ENCODE measurements around the gene TMEM117.

Gene TMEM117

DNA sequence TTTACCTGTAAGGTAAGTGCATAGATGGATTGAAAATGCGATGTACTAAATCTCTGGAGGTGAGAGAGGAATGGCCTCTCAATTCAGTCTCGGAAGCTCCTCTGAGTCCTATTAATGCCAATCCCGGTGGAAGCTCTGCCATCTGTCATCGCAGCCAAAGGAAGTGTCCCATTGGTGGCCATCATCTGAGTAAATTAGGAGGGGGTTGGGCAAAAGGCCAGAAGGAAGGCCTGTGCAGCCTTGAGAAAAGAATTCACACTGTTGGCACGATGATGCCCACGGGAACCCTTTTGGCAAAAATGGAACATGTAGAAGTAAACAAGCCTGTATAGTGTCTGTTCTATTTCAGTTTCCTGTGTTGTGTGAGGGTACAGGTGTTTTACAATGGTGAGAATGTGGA, 545.5 kb downstream of the TMEM117 start:
- no peak overlapping the region for H2BK120ac ChIP-seq (ENCODE audit: insufficient read depth, low read length, poor library complexity)
- H3K79me2 ChIP-seq (ENCODE audit: control insufficient read depth, insufficient read depth, low read length, poor library complexity), result no peaks in the 10 kb centered on the region
- H3K27me3 ChIP-seq (ENCODE audit: insufficient read depth, low read length), result no peaks in the 10 kb centered on the region
- no peak overlapping the region for H4K91ac ChIP-seq (ENCODE audit: low read depth, low read length)
- no peaks in the 10 kb centered on the region for H3K79me1 ChIP-seq (ENCODE audit: low read length)
- H3K4ac ChIP-seq (ENCODE audit: low read depth, low read length), result no peak overlapping the region
- no peak overlapping the region for H3K4me2 ChIP-seq (ENCODE audit: low read length)
- no peak overlapping the region for H3K18ac ChIP-seq (ENCODE audit: low read length)
- no CpG with 5 or more reads among the region's 6 CpGs for WGBS (ENCODE audit: extremely low coverage, insufficient coverage, insufficient read length)
- no peak overlapping the region for H4K12ac ChIP-seq (ENCODE audit: low read depth, low read length)
- H3K36me3 ChIP-seq (ENCODE audit: control insufficient read depth in 1 of 2, insufficient read depth in 2 of 2, low read length in 2 of 2), result no peaks in the 10 kb centered on the region
- no peak overlapping the region for H2AK5ac ChIP-seq (ENCODE audit: low read length)
- no peak overlapping the region for H3K23ac ChIP-seq (ENCODE audit: low read length)
- no peak overlapping the region for H2AFZ ChIP-seq (ENCODE audit: insufficient read depth, low read length, poor library complexity)
- H3K27ac ChIP-seq (ENCODE audit: low read depth, low read length), result no peak overlapping the region
- no peak overlapping the region for H3K4me3 ChIP-seq (ENCODE audit: low read depth, low read length)
- H4K8ac ChIP-seq (ENCODE audit: low read depth, low read length), result no peak overlapping the region
- H3K14ac ChIP-seq (ENCODE audit: low read length), result no peak overlapping the region
- H3K9ac ChIP-seq (ENCODE audit: low read length), result no peak overlapping the region
- H2BK12ac ChIP-seq (ENCODE audit: low read length), result no peak overlapping the region
- no peaks in the 10 kb centered on the region for H3K9me3 ChIP-seq (ENCODE audit: insufficient read depth, low read depth, low read length)
- no peaks in the 10 kb centered on the region for H3K4me1 ChIP-seq (ENCODE audit: control insufficient read depth in 1 of 2, insufficient read depth in 2 of 2, low read length in 2 of 2)
- no peak for DNase-seq
- H2BK5ac ChIP-seq (ENCODE audit: low read depth, low read length, poor library complexity), result no peak overlapping the region

DNA sequence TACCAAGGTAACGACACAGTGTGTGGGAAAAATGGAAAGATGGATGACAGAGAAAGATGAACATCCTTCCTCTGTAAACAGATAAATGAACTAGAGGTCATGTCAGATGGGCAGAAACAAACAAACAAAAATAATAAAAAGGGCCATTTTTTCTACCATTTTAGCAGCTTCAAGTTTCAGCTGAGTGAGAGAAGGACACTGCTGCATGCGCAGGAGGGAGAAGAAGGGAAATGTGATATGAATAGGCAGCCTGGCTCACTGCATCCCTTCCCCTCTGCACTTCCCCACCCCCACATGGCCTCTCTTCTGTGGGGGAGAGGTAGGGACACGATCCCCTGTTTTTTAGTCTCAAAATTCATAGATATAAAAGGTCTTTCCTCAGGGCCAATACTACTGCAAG, 548.3 kb downstream of the TMEM117 start:
- no peaks in the 10 kb centered on the region for H3K27me3 ChIP-seq (ENCODE audit: insufficient read depth, low read length)
- H3K14ac ChIP-seq (ENCODE audit: low read length), result no peak overlapping the region
- H3K9me3 ChIP-seq (ENCODE audit: insufficient read depth, low read depth, low read length), result no peaks in the 10 kb centered on the region
- H3K27ac ChIP-seq (ENCODE audit: low read depth, low read length), result no peak overlapping the region
- H3K23ac ChIP-seq (ENCODE audit: low read length), result no peak overlapping the region
- no peak overlapping the region for H3K4ac ChIP-seq (ENCODE audit: low read depth, low read length)
- no peak for DNase-seq
- no peak overlapping the region for H3K18ac ChIP-seq (ENCODE audit: low read length)
- H2BK120ac ChIP-seq (ENCODE audit: insufficient read depth, low read length, poor library complexity), result no peak overlapping the region
- no peaks in the 10 kb centered on the region for H3K36me3 ChIP-seq (ENCODE audit: control insufficient read depth in 1 of 2, insufficient read depth in 2 of 2, low read length in 2 of 2)
- H4K91ac ChIP-seq (ENCODE audit: low read depth, low read length), result no peak overlapping the region
- no peaks in the 10 kb centered on the region for H3K79me2 ChIP-seq (ENCODE audit: control insufficient read depth, insufficient read depth, low read length, poor library complexity)
- H3K4me3 ChIP-seq (ENCODE audit: low read depth, low read length), result no peak overlapping the region
- H3K9ac ChIP-seq (ENCODE audit: low read length), result no peak overlapping the region
- no CpG with 5 or more reads among the region's 3 CpGs for WGBS (ENCODE audit: extremely low coverage, insufficient coverage, insufficient read length)
- no peak overlapping the region for H2BK5ac ChIP-seq (ENCODE audit: low read depth, low read length, poor library complexity)
- H2AFZ ChIP-seq (ENCODE audit: insufficient read depth, low read length, poor library complexity), result no peak overlapping the region
- H4K8ac ChIP-seq (ENCODE audit: low read depth, low read length), result no peak overlapping the region
- no peak overlapping the region for H2AK5ac ChIP-seq (ENCODE audit: low read length)
- no peaks in the 10 kb centered on the region for H3K79me1 ChIP-seq (ENCODE audit: low read length)
- H3K4me2 ChIP-seq (ENCODE audit: low read length), result no peak overlapping the region
- no peaks in the 10 kb centered on the region for H3K4me1 ChIP-seq (ENCODE audit: control insufficient read depth in 1 of 2, insufficient read depth in 2 of 2, low read length in 2 of 2)
- H4K12ac ChIP-seq (ENCODE audit: low read depth, low read length), result no peak overlapping the region
- H2BK12ac ChIP-seq (ENCODE audit: low read length), result no peak overlapping the region

DNA sequence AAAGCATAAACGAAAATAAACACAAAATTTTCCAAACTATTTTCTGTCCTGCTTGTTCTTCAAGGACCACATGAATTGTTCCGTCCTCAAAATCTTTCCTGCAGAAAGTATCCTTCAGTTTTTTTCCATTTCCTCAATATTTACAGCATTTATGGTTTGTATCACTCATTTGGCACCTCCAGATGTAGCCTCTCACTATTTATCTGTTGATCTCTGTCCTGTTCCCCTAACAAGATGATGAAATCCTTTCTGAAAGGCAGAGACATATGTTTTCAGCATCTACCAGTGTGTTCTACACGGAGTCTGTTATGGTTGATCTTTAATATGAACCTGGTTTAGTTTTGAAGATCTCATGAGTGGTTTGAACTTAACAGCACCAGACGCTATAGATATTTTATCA, 550.1 kb downstream of the TMEM117 start:
- Histone ChIP-seq H3K79me2 (ENCODE audit: control insufficient read depth, insufficient read depth, low read length, poor library complexity) (no peaks in the 10 kb centered on the region), H3K14ac (ENCODE audit: low read length) (no peak overlapping the region), H2AFZ (ENCODE audit: insufficient read depth, low read length, poor library complexity) (no peak overlapping the region), H3K9ac (ENCODE audit: low read length) (no peak overlapping the region), H4K8ac (ENCODE audit: low read depth, low read length) (no peak overlapping the region), H4K12ac (ENCODE audit: low read depth, low read length) (no peak overlapping the region), H3K27me3 (ENCODE audit: insufficient read depth, low read length) (no peaks in the 10 kb centered on the region), H2BK120ac (ENCODE audit: insufficient read depth, low read length, poor library complexity) (no peak overlapping the region), H3K4me3 (ENCODE audit: low read depth, low read length) (no peak overlapping the region), H3K23ac (ENCODE audit: low read length) (no peak overlapping the region), H3K27ac (ENCODE audit: low read depth, low read length) (no peak overlapping the region), H3K4me1 (ENCODE audit: control insufficient read depth in 1 of 2, insufficient read depth in 2 of 2, low read length in 2 of 2) (no peaks in the 10 kb centered on the region), H2AK5ac (ENCODE audit: low read length) (no peak overlapping the region), H2BK5ac (ENCODE audit: low read depth, low read length, poor library complexity) (no peak overlapping the region), H3K18ac (ENCODE audit: low read length) (no peak overlapping the region), H2BK12ac (ENCODE audit: low read length) (no peak overlapping the region), H3K4me2 (ENCODE audit: low read length) (no peak overlapping the region), H3K9me3 (ENCODE audit: insufficient read depth, low read depth, low read length) (no peaks in the 10 kb centered on the region), H3K79me1 (ENCODE audit: low read length) (no peaks in the 10 kb centered on the region), H3K4ac (ENCODE audit: low read depth, low read length) (no peak overlapping the region), H3K36me3 (ENCODE audit: control insufficient read depth in 1 of 2, insufficient read depth in 2 of 2, low read length in 2 of 2) (no peaks in the 10 kb centered on the region), H4K91ac (ENCODE audit: low read depth, low read length) (no peak overlapping the region)
- 100% methylated on average over 1 of the region's 4 CpGs for WGBS (ENCODE audit: extremely low coverage, insufficient coverage, insufficient read length)
- no peak for DNase-seq

DNA sequence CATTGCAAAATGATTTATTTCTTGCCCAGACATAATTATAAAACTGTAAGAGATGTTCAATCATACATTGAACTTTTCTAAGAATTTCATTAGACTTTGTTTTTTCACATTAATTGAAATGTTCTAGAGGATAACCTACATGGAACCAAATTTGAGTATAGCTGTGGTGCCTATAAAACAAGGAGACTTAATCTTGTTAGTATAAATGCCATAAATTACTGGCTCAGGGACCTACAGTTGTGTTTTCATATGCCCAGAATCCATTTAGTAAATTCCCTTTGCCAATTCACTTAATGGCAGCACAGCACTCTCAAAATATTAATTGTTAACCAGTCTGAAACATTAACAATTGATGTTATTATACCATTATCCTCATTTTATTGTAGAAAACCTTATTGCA, 551.7 kb downstream of the TMEM117 start:
- H3K79me2 ChIP-seq (ENCODE audit: control insufficient read depth, insufficient read depth, low read length, poor library complexity), result no peaks in the 10 kb centered on the region
- H3K36me3 ChIP-seq (ENCODE audit: control insufficient read depth in 1 of 2, insufficient read depth in 2 of 2, low read length in 2 of 2), result no peaks in the 10 kb centered on the region
- H2BK120ac ChIP-seq (ENCODE audit: insufficient read depth, low read length, poor library complexity), result no peak overlapping the region
- no peak for DNase-seq
- H3K18ac ChIP-seq (ENCODE audit: low read length), result no peak overlapping the region
- H3K79me1 ChIP-seq (ENCODE audit: low read length), result no peaks in the 10 kb centered on the region
- H2AK5ac ChIP-seq (ENCODE audit: low read length), result no peak overlapping the region
- no peaks in the 10 kb centered on the region for H3K27me3 ChIP-seq (ENCODE audit: insufficient read depth, low read length)
- H2BK12ac ChIP-seq (ENCODE audit: low read length), result no peak overlapping the region
- H3K4ac ChIP-seq (ENCODE audit: low read depth, low read length), result no peak overlapping the region
- H4K8ac ChIP-seq (ENCODE audit: low read depth, low read length), result no peak overlapping the region
- no peak overlapping the region for H4K91ac ChIP-seq (ENCODE audit: low read depth, low read length)
- no peaks in the 10 kb centered on the region for H3K9me3 ChIP-seq (ENCODE audit: insufficient read depth, low read depth, low read length)
- no peak overlapping the region for H4K12ac ChIP-seq (ENCODE audit: low read depth, low read length)
- no peak overlapping the region for H3K4me2 ChIP-seq (ENCODE audit: low read length)
- H3K9ac ChIP-seq (ENCODE audit: low read length), result no peak overlapping the region
- H3K27ac ChIP-seq (ENCODE audit: low read depth, low read length), result no peak overlapping the region
- no peak overlapping the region for H3K23ac ChIP-seq (ENCODE audit: low read length)
- H3K4me3 ChIP-seq (ENCODE audit: low read depth, low read length), result no peak overlapping the region
- no peak overlapping the region for H2AFZ ChIP-seq (ENCODE audit: insufficient read depth, low read length, poor library complexity)
- H2BK5ac ChIP-seq (ENCODE audit: low read depth, low read length, poor library complexity), result no peak overlapping the region
- H3K4me1 ChIP-seq (ENCODE audit: control insufficient read depth in 1 of 2, insufficient read depth in 2 of 2, low read length in 2 of 2), result no peaks in the 10 kb centered on the region
- no peak overlapping the region for H3K14ac ChIP-seq (ENCODE audit: low read length)

DNA sequence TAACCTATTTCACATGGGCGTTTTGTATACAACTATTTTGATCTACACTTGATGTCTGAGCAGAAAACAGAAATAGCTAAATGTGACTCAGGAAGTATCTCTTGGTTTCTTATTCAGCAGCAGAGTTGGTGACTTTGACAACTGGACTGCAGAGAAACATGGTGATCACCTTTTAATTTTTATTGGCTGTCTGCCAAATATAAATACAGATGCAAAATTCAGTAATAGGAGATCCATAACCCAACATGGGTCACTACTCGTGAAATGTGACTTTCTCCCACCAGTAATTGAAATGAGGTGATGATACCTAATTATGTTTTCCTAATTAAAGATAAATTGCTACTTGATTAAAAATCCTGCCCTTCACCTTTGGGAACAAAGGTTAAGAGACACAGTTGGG, 553.2 kb downstream of the TMEM117 start:
- Histone ChIP-seq H3K14ac (ENCODE audit: low read length) (no peak overlapping the region), H2BK5ac (ENCODE audit: low read depth, low read length, poor library complexity) (no peak overlapping the region), H3K4me2 (ENCODE audit: low read length) (no peak overlapping the region), H3K9ac (ENCODE audit: low read length) (no peak overlapping the region), H2AK5ac (ENCODE audit: low read length) (no peak overlapping the region), H2AFZ (ENCODE audit: insufficient read depth, low read length, poor library complexity) (no peak overlapping the region), H3K79me1 (ENCODE audit: low read length) (no peaks in the 10 kb centered on the region), H3K4ac (ENCODE audit: low read depth, low read length) (no peak overlapping the region), H3K23ac (ENCODE audit: low read length) (no peak overlapping the region), H3K79me2 (ENCODE audit: control insufficient read depth, insufficient read depth, low read length, poor library complexity) (no peaks in the 10 kb centered on the region), H3K27ac (ENCODE audit: low read depth, low read length) (no peak overlapping the region), H2BK12ac (ENCODE audit: low read length) (no peak overlapping the region), H3K4me1 (ENCODE audit: control insufficient read depth in 1 of 2, insufficient read depth in 2 of 2, low read length in 2 of 2) (no peaks in the 10 kb centered on the region), H4K91ac (ENCODE audit: low read depth, low read length) (no peak overlapping the region), H3K4me3 (ENCODE audit: low read depth, low read length) (no peak overlapping the region), H3K27me3 (ENCODE audit: insufficient read depth, low read length) (no peaks in the 10 kb centered on the region), H3K36me3 (ENCODE audit: control insufficient read depth in 1 of 2, insufficient read depth in 2 of 2, low read length in 2 of 2) (no peaks in the 10 kb centered on the region), H3K9me3 (ENCODE audit: insufficient read depth, low read depth, low read length) (no peaks in the 10 kb centered on the region), H4K8ac (ENCODE audit: low read depth, low read length) (no peak overlapping the region), H4K12ac (ENCODE audit: low read depth, low read length) (no peak overlapping the region), H2BK120ac (ENCODE audit: insufficient read depth, low read length, poor library complexity) (no peak overlapping the region), H3K18ac (ENCODE audit: low read length) (no peak overlapping the region)
- no peak for DNase-seq
- no CpG with 5 or more reads among the region's 2 CpGs for WGBS (ENCODE audit: extremely low coverage, insufficient coverage, insufficient read length)

Data from trophoblast cell (in vitro differentiated cells and primary cell).